CD4-positive, alpha-beta T cell (primary cell): Measurements from ENCODE around the gene FMN1. TPM values are rescaled to one million over a fixed set of nuclear protein-coding genes. Genes with fewer than 3 reads are reported as not detected.

Source experiments
- ATAC-seq: fragments of 200-7000 bp; cut with Tn5 transposase; one replicate; pipeline ENCODE4 v1.10.0; 2022; ENCODE audit warnings: mild to moderate bottlenecking; ENCODE audit not compliant: poor library complexity
- CTCF ChIA-PET: fragments of 350-600 bp; sonication (Branson Sonifier 250); formaldehyde crosslinking; loops from one replicate; lab custom pipeline; 2021; ENCODE audit warnings: antibody characterized with exemption, inconsistent platforms; lab: Charles Lee
- POLR2A ChIA-PET: fragments of 350-600 bp; sonication (Branson Sonifier 250); formaldehyde crosslinking; loops from one replicate; lab custom pipeline; 2021; ENCODE audit warnings: antibody characterized with exemption, inconsistent platforms; lab: Charles Lee
- DNase-seq, 14 experiments: peaks; one replicate each; pipeline ENCODE4 v3.0.0-alpha.2; 2013 to 2020; ENCODE audit warnings: mixed read lengths in 2 of 14
- H3K27ac ChIP-seq, 2 donors: one replicate each; pipeline versions ENCODE4 v1.5.1 to v1.7.0; 2013; ENCODE audit warnings: low read length in 2 of 2, low read depth in 1 of 2, mild to moderate bottlenecking in 1 of 2
- H3K27me3 ChIP-seq, 2 experiments: 1 replicate in 1 of 2; 2 replicates in 1 of 2; pipeline versions ENCODE4 v1.6.1 to v1.7.0; 2013; ENCODE audit warnings: low read length in 2 of 2, control low read depth in 1 of 2, mild to moderate bottlenecking in 1 of 2, moderate library complexity in 1 of 2; ENCODE audit not compliant: insufficient read depth in 2 of 2, control insufficient read depth in 1 of 2
- H3K36me3 ChIP-seq: one replicate; pipeline ENCODE4 v1.6.1; 2013; ENCODE audit warnings: low read length, control low read depth; ENCODE audit not compliant: insufficient read depth
- H3K4me1 ChIP-seq: one replicate; pipeline ENCODE4 v1.6.1; 2013; ENCODE audit warnings: low read length, control low read depth; ENCODE audit not compliant: insufficient read depth
- H3K4me3 ChIP-seq: one replicate; pipeline ENCODE4 v1.5.1; 2013; ENCODE audit warnings: mild to moderate bottlenecking, low read length, moderate library complexity
- H3K9me3 ChIP-seq, 2 experiments: 1 replicate in 1 of 2; 2 replicates in 1 of 2; pipeline versions ENCODE4 v1.6.1 to v1.7.0; 2013; ENCODE audit warnings: low read length in 2 of 2, mild to moderate bottlenecking in 2 of 2, control low read depth in 1 of 2, moderate library complexity in 1 of 2; ENCODE audit not compliant: control insufficient read depth in 1 of 2, insufficient read depth in 1 of 2
- H3K27ac Mint-ChIP-seq: one replicate; pipeline ENCODE4 v1.8.0; 2020; ENCODE audit warnings: mixed read lengths
- H3K27me3 Mint-ChIP-seq: one replicate; pipeline ENCODE4 v1.8.0; 2021; ENCODE audit warnings: mixed read lengths
- H3K36me3 Mint-ChIP-seq: one replicate; pipeline ENCODE4 v1.8.0; 2021; ENCODE audit warnings: low read depth, mixed read lengths
- H3K4me1 Mint-ChIP-seq: one replicate; pipeline ENCODE4 v1.8.0; 2021; ENCODE audit warnings: low read depth, mixed read lengths
- H3K4me3 Mint-ChIP-seq: one replicate; pipeline ENCODE4 v1.8.0; 2020; ENCODE audit warnings: mild to moderate bottlenecking, mixed read lengths
- H3K9me3 Mint-ChIP-seq: one replicate; pipeline ENCODE4 v1.8.0; 2020; ENCODE audit warnings: mixed read lengths
- CTCF ChIP-seq: fragments of 200-600 bp; IDR thresholded peaks from one replicate; pipeline ENCODE4 v1.8.0; 2022; ENCODE audit warnings: antibody characterized with exemption, mild to moderate bottlenecking
- intact Hi-C, 2 experiments: fragments of 100-400 bp; cut with DNase I in 1 of 2; cut with micrococcal nuclease in 1 of 2; formaldehyde crosslinking; loops; one replicate each; pipeline versions ENCODE4 v1.15.1 to v1.9.0; 2023 to 2025; cut with DNase I, micrococcal nuclease
- total RNA-seq, 174 experiments: library from RNA in 2 of 174; stranded (reverse) in 2 of 174; gene quantifications; one replicate each; pipeline ENCODE4 v1.2.3 and lab custom pipeline; 2021 to 2026

The FMN1 gene
- total RNA-seq, 2 experiments from 2014 or later: 0.39 to 0.55 TPM

- DNase-seq: no peak
- intact Hi-C loops: no loop called here
- Histone ChIP-seq H3K4me3 (no peak overlapping the region), H3K27ac (no peak overlapping the region), H3K4me1 (no peaks in the 10 kb centered on the region), H3K27me3 (peaks cover 2 to 6% of the 10 kb centered on the region in 2 experiments), H3K9me3 (no peaks in the 10 kb centered on the region), H3K36me3 (no peaks in the 10 kb centered on the region)
- CTCF ChIA-PET: no interaction called here
- Mint-ChIP-seq H3K4me1 (no peaks in the 10 kb centered on the region), H3K4me3 (no peak overlapping the region), H3K27me3 (peaks cover 38% of the 10 kb centered on the region), H3K9me3 (no peaks in the 10 kb centered on the region), H3K27ac (no peak overlapping the region), H3K36me3 (no peaks in the 10 kb centered on the region)
- no peak for TF ChIP-seq CTCF
- POLR2A ChIA-PET: no interaction called here
- ATAC-seq: no peak
These were observed 446.6 kb downstream of the FMN1 start for GRCh38 chr15:32747921-32748342.

- H3K36me3 Mint-ChIP-seq: no peaks in the 10 kb centered on the region
- CTCF ChIA-PET: no interaction called here
- intact Hi-C loops: no loop called here
- H3K4me1 Mint-ChIP-seq: no peaks in the 10 kb centered on the region
- H3K27ac Mint-ChIP-seq: no peak overlapping the region
- Histone ChIP-seq H3K27me3 (peaks cover 0 to 2% of the 10 kb centered on the region in 2 experiments), H3K4me3 (no peak overlapping the region), H3K27ac (no peak overlapping the region), H3K9me3 (no peaks in the 10 kb centered on the region), H3K36me3 (no peaks in the 10 kb centered on the region), H3K4me1 (no peaks in the 10 kb centered on the region)
- H3K4me3 Mint-ChIP-seq: no peak overlapping the region
- ATAC-seq: no peak
- POLR2A ChIA-PET: no interaction called here
- peaks cover 26% of the 10 kb centered on the region for H3K27me3 Mint-ChIP-seq
- TF ChIP-seq CTCF: no peak
- no peak for DNase-seq
- H3K9me3 Mint-ChIP-seq: peaks cover 3% of the 10 kb centered on the region
These were observed 448.2 kb downstream of the FMN1 start for GRCh38 chr15:32746116-32746857.

- ATAC-seq (no peak), DNase-seq (no peak)
- H3K4me1 ChIP-seq: no peaks in the 10 kb centered on the region
- Mint-ChIP-seq H3K27ac (no peak overlapping the region), H3K4me1 (no peaks in the 10 kb centered on the region), H3K36me3 (no peaks in the 10 kb centered on the region), H3K27me3 (peaks cover 16% of the 10 kb centered on the region), H3K4me3 (no peak overlapping the region), H3K9me3 (peaks cover 7% of the 10 kb centered on the region)
- H3K27me3 ChIP-seq: peaks cover 0 to 2% of the 10 kb centered on the region in 2 experiments
- H3K27ac ChIP-seq: no peak overlapping the region
- H3K36me3 ChIP-seq: no peaks in the 10 kb centered on the region
- no peak overlapping the region for H3K4me3 ChIP-seq
- H3K9me3 ChIP-seq: no peaks in the 10 kb centered on the region
- intact Hi-C loops: no loop called here
- POLR2A ChIA-PET: interaction anchor here (0.6 kb wide), 1 partner anchor 102 kb away, joined by 3 read pairs; no protein-coding TSS in a partner anchor
- CTCF ChIA-PET: no interaction called here
- no peak for TF ChIP-seq CTCF
These were observed 450.9 kb downstream of the FMN1 start for GRCh38 chr15:32743411-32744140.
